WTC11 (cell line): ENCODE measurements around the gene DGKZ. TPM values are rescaled to one million over a fixed set of nuclear protein-coding genes. Genes with fewer than 3 reads are reported as not detected.
A peak's percentile ranks its signal among the peaks of the same experiment; 100 is the strongest.

ENCODE experiments used
- ATAC-seq: fragments of 200-7000 bp; cut with Tn5 transposase; 2 replicates; pipeline ENCODE4 v1.10.0; 2021; ENCODE audit warnings: mild to moderate bottlenecking, moderate library complexity
- CTCF ChIA-PET: fragments of 300-600 bp; sonication (Branson Sonifier 250); formaldehyde crosslinking; loops from one replicate; lab custom pipeline; 2021; ENCODE audit warnings: antibody characterized with exemption; lab: Charles Lee
- POLR2A ChIA-PET: fragments of 350-600 bp; sonication (Branson Sonifier 250); formaldehyde crosslinking; loops from one replicate; lab custom pipeline; 2021; ENCODE audit warnings: antibody characterized with exemption; lab: Charles Lee
- DNase-seq: peaks from one replicate; pipeline ENCODE4 v3.0.0; 2021; ENCODE audit warnings: low spot score
- H3K27ac Mint-ChIP-seq: 2 replicates; pipeline ENCODE4 v1.8.0; 2021; ENCODE audit warnings: mixed read lengths
- H3K27me3 Mint-ChIP-seq: 2 replicates; pipeline ENCODE4 v1.8.0; 2021; ENCODE audit warnings: low read depth, mild to moderate bottlenecking, moderate library complexity, mixed read lengths
- H3K36me3 Mint-ChIP-seq: 2 replicates; pipeline ENCODE4 v1.8.0; 2021; ENCODE audit warnings: mixed read lengths
- H3K4me1 Mint-ChIP-seq: 2 replicates; pipeline ENCODE4 v1.8.0; 2022; ENCODE audit warnings: mixed read lengths
- H3K4me3 Mint-ChIP-seq: 2 replicates; pipeline ENCODE4 v1.8.0; 2021; ENCODE audit warnings: mild to moderate bottlenecking, moderate library complexity, mixed read lengths
- H3K9me3 Mint-ChIP-seq: 2 replicates; pipeline ENCODE4 v1.8.0; 2021; ENCODE audit warnings: mixed read lengths
- IRF1 ChIP-seq: sonication (generic); formaldehyde crosslinking; IDR thresholded peaks from 2 replicates; pipeline ENCODE4 v1.8.0; 2023; ENCODE audit warnings: missing genetic modification reagents
- MYBL2 ChIP-seq: sonication (generic); formaldehyde crosslinking; IDR thresholded peaks from 2 replicates; pipeline ENCODE4 v1.8.1; 2023; ENCODE audit warnings: mild to moderate bottlenecking, moderate library complexity, missing genetic modification reagents
- NR2C2 ChIP-seq: sonication (generic); formaldehyde crosslinking; IDR thresholded peaks from 2 replicates; pipeline ENCODE4 v1.8.0; 2022; ENCODE audit warnings: mild to moderate bottlenecking, missing genetic modification reagents
- PRRX2 ChIP-seq: fragments of 250-450 bp; sonication (Bioruptor Pico); IDR thresholded peaks from 2 replicates; pipeline ENCODE4 v1.8.0; 2021; ENCODE audit warnings: mild to moderate bottlenecking
- RORB ChIP-seq: fragments of 250-450 bp; sonication (Bioruptor Pico); IDR thresholded peaks from 2 replicates; pipeline ENCODE4 v1.9.0; 2021; ENCODE audit warnings: mild to moderate bottlenecking
- SOX15 ChIP-seq: fragments of 250-450 bp; sonication (Bioruptor Pico); IDR thresholded peaks from 2 replicates; pipeline ENCODE4 v1.9.0; 2021; ENCODE audit warnings: mild to moderate bottlenecking
- USF2 ChIP-seq: sonication (generic); formaldehyde crosslinking; IDR thresholded peaks from 2 replicates; pipeline ENCODE4 v1.8.1; 2023; ENCODE audit warnings: mild to moderate bottlenecking, missing genetic modification reagents, moderate library complexity
- ZNF138 ChIP-seq: sonication (generic); formaldehyde crosslinking; conservative IDR thresholded peaks from 2 replicates; pipeline ENCODE4 v1.8.1; 2022; ENCODE audit warnings: mild to moderate bottlenecking, moderate library complexity, missing genetic modification reagents
- ZNF512 ChIP-seq: sonication (generic); formaldehyde crosslinking; IDR thresholded peaks from 2 replicates; pipeline ENCODE4 v1.8.1; 2022; ENCODE audit warnings: missing genetic modification reagents, borderline replicate concordance
- total RNA-seq: library from RNA; stranded (reverse); gene quantifications from 3 replicates; pipeline ENCODE4 v1.2.3, GENCODE V29; 2021
- TF ChIP-seq, protein P1 (sequence below): sonication (generic); formaldehyde crosslinking; IDR thresholded peaks from 2 replicates; pipeline ENCODE4 v1.8.1; 2023; ENCODE audit warnings: mild to moderate bottlenecking, missing genetic modification reagents, borderline replicate concordance
- TF ChIP-seq, protein P2 (sequence below): sonication (generic); formaldehyde crosslinking; IDR thresholded peaks from 2 replicates; pipeline ENCODE4 v1.8.0; 2022; ENCODE audit warnings: mild to moderate bottlenecking, missing genetic modification reagents

The DGKZ gene
- total RNA-seq, 1 experiment from 2014 or later = 139 TPM

DNA sequence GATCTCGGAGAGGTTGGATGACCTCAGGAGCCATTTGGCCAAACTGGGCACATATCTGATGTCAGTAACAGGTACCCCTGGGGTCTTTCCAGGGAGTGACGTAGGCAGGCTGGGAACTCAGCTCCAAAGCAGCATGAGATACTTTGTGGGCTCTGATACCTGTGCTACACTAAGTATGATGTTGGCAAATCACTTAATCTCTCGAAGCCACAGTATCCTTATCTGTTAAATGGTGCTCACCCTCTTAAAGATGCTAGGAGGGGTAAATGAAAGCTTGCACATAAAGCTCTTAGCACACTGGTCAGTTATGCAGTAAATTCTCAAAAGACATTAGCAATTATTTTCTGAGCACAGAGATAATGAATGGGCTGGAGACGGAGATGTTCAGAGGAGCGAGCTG lies 17.1 kb upstream of the DGKZ start:
- no peak for ATAC-seq
- H3K27me3 Mint-ChIP-seq = peaks cover 61% of the 10 kb centered on the region
- no peak for TF ChIP-seq RORB (CRISPR knock-in tag)
- no peak for TF ChIP-seq ZNF512 (CRISPR knock-in tag)
- no peak for TF ChIP-seq USF2 (CRISPR knock-in tag)
- no peak for TF ChIP-seq ZNF138 (CRISPR knock-in tag)
- TF ChIP-seq SOX15 (CRISPR knock-in tag) = no peak
- TF ChIP-seq NR2C2 (CRISPR knock-in tag) = no peak
- TF ChIP-seq, protein P1, sequence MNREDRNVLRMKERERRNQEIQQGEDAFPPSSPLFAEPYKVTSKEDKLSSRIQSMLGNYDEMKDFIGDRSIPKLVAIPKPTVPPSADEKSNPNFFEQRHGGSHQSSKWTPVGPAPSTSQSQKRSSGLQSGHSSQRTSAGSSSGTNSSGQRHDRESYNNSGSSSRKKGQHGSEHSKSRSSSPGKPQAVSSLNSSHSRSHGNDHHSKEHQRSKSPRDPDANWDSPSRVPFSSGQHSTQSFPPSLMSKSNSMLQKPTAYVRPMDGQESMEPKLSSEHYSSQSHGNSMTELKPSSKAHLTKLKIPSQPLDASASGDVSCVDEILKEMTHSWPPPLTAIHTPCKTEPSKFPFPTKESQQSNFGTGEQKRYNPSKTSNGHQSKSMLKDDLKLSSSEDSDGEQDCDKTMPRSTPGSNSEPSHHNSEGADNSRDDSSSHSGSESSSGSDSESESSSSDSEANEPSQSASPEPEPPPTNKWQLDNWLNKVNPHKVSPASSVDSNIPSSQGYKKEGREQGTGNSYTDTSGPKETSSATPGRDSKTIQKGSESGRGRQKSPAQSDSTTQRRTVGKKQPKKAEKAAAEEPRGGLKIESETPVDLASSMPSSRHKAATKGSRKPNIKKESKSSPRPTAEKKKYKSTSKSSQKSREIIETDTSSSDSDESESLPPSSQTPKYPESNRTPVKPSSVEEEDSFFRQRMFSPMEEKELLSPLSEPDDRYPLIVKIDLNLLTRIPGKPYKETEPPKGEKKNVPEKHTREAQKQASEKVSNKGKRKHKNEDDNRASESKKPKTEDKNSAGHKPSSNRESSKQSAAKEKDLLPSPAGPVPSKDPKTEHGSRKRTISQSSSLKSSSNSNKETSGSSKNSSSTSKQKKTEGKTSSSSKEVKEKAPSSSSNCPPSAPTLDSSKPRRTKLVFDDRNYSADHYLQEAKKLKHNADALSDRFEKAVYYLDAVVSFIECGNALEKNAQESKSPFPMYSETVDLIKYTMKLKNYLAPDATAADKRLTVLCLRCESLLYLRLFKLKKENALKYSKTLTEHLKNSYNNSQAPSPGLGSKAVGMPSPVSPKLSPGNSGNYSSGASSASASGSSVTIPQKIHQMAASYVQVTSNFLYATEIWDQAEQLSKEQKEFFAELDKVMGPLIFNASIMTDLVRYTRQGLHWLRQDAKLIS (CRISPR knock-in tag) = no peak
- TF ChIP-seq MYBL2 (CRISPR knock-in tag) = no peak
- TF ChIP-seq IRF1 (CRISPR knock-in tag) = no peak
- TF ChIP-seq, all 79 proteins: peak for 0
- Mint-ChIP-seq H3K9me3 (no peaks in the 10 kb centered on the region), H3K27ac (no peak overlapping the region), H3K36me3 (no peaks in the 10 kb centered on the region), H3K4me1 (peaks cover 51% of the 10 kb centered on the region), H3K4me3 (peak overlapping the region; percentile 45)
- POLR2A ChIA-PET = interaction anchor here (1.1 to 1.7 kb wide), 3 partner anchors 9 to 87 kb away, joined by 4 to 7 read pairs (median 7); no protein-coding TSS in a partner anchor
- CTCF ChIA-PET = interaction anchor here (0.6 to 2.5 kb wide), 17 partner anchors 9 to 514 kb away, joined by 3 to 26 read pairs (median 6); partner anchors contain the start of gene DGKZ
- no peak for DNase-seq

GRCh38 chr11:46330563-46331281 lies 16.5 kb upstream of the DGKZ start:
- TF ChIP-seq, protein P2, sequence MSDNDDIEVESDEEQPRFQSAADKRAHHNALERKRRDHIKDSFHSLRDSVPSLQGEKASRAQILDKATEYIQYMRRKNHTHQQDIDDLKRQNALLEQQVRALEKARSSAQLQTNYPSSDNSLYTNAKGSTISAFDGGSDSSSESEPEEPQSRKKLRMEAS (CRISPR knock-in tag) = 0 out of 2 replicates have a peak, but pooled peaks have one; percentile 19
- no peak for TF ChIP-seq PRRX2 (CRISPR knock-in tag)
- TF ChIP-seq, all 79 proteins: peak for 1
- CTCF ChIA-PET = interaction anchor here (0.5 to 2.5 kb wide), 22 partner anchors 9 to 366 kb away, joined by 3 to 26 read pairs (median 6); partner anchors contain the start of gene DGKZ
- no peak overlapping the region for H3K27ac Mint-ChIP-seq
- no peaks in the 10 kb centered on the region for H3K36me3 Mint-ChIP-seq
- no peak for DNase-seq
- peak; percentile 10; the same call in 1 of the 2 replicates for ATAC-seq
- POLR2A ChIA-PET = interaction anchor here (1.1 to 1.7 kb wide), 3 partner anchors 8 to 88 kb away, joined by 4 to 7 read pairs (median 7); no protein-coding TSS in a partner anchor
- H3K9me3 Mint-ChIP-seq = no peaks in the 10 kb centered on the region
- peaks cover 54% of the 10 kb centered on the region for H3K4me1 Mint-ChIP-seq
- H3K4me3 Mint-ChIP-seq = peak overlapping the region; percentile 45
- peaks cover 61% of the 10 kb centered on the region for H3K27me3 Mint-ChIP-seq
